SJCRH30 (cell line): ENCODE measurements around the gene RFTN1. TPM values are rescaled to one million over a fixed set of nuclear protein-coding genes. Genes with fewer than 3 reads are reported as not detected.

Source experiments
- DNase-seq, 2 experiments: peaks; one replicate each; pipeline ENCODE4 v3.0.0-alpha.2; 2015 to 2020
- H3K27ac ChIP-seq: fragments of 250-450 bp; sonication (Bioruptor Pico); 2 replicates; pipeline ENCODE4 v1.5.1; 2020; ENCODE audit warnings: mild to moderate bottlenecking, moderate library complexity
- H3K27me3 ChIP-seq: fragments of 250-450 bp; sonication (Bioruptor Pico); 2 replicates; pipeline ENCODE4 v1.5.1; 2020; ENCODE audit warnings: mild to moderate bottlenecking, moderate library complexity
- H3K36me3 ChIP-seq: fragments of 250-450 bp; sonication (Bioruptor Pico); 2 replicates; pipeline ENCODE4 v1.5.1; 2020; ENCODE audit warnings: mild to moderate bottlenecking, moderate library complexity
- H3K4me1 ChIP-seq: fragments of 250-450 bp; sonication (Bioruptor Pico); 2 replicates; pipeline ENCODE4 v1.5.1; 2020; ENCODE audit warnings: mild to moderate bottlenecking, moderate library complexity
- H3K4me3 ChIP-seq: fragments of 250-450 bp; sonication (Bioruptor Pico); 2 replicates; pipeline ENCODE4 v1.5.1; 2020; ENCODE audit warnings: mild to moderate bottlenecking, moderate library complexity
- H3K9me3 ChIP-seq: fragments of 250-450 bp; sonication (Bioruptor Pico); replicated peaks from 2 replicates; pipeline ENCODE4 v1.5.1; 2020; ENCODE audit warnings: mild to moderate bottlenecking, moderate library complexity
- total RNA-seq: library from RNA; depleted of rRNA; stranded (reverse); fragments of >200 nt; shearing (Covaris generic); gene quantifications from 2 replicates; pipeline ENCODE4 v1.2.3, GENCODE V29; 2014

The RFTN1 gene
- total RNA-seq, 1 experiment from 2014 or later = 20.1 TPM

GRCh38 chr3:16516695-16517481, 3.4 kb upstream of the RFTN1 start:
- Histone ChIP-seq H3K4me3 (no peak overlapping the region), H3K27me3 (no peaks in the 10 kb centered on the region), H3K27ac (no peak overlapping the region), H3K9me3 (no peaks in the 10 kb centered on the region), H3K4me1 (peaks cover 9% of the 10 kb centered on the region), H3K36me3 (no peaks in the 10 kb centered on the region)
- peak; percentile 47 to 71 for DNase-seq

DNA sequence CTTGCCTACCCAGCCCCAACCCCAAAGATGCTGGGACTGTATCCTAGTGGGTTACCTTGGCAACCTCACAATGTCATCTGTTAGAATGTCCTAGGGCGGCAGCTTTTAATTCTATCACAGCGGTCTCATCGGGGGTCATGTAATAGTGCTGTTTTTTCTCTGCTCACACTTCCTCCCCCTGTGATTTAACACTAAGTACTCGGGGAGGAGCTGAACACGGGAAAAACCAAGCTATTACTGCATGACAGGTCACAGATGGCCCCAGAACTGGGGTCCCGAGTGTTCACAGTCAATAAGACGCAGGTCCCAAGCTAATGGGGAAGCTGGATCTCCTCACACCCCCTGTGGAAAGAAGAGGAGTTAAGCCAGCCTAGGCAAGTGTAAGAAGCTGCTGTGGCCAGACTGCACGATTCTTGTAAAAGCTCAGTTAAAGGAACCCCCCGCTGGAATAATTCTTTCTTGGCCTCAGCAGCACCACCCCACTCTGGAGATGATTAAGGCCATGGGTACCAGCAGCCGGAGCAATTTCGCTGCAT, 2.5 kb upstream of the RFTN1 start:
- no peak for DNase-seq
- H3K27me3 ChIP-seq = no peaks in the 10 kb centered on the region
- H3K27ac ChIP-seq = no peak overlapping the region

DNA sequence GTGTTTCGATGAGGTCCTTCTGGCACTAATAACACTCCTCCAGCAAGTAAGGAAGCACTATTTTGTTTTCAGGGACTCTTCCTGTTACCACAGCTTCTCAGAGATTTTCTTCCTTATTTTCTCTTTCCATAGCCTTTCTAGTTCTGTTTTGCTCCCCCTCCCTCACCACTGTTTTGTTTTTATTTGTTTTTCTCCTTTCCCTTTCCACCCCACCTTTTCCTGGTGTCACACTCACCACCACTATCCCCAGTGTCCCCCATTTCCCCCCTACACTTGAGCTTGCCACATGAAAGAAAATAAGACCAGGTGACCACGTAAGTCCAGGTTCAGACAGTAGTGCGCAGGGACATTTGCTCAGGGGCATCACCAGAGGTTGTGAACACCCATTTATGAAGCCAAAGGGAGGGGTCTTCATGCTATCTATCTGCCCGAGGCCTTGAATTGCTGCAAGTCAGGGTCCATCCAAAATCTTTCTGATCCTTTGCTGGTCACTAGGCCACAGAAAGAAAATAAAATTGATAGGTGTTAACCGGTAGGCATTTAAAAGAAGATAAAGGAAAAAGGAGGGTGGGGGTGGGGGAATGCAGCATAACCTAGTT, 1.4 kb upstream of the RFTN1 start:
- H3K9me3 ChIP-seq = no peaks in the 10 kb centered on the region
- no peak overlapping the region for H3K4me3 ChIP-seq
- H3K36me3 ChIP-seq = no peaks in the 10 kb centered on the region
- DNase-seq = no peak
- peaks cover 25% of the 10 kb centered on the region for H3K4me1 ChIP-seq
- no peaks in the 10 kb centered on the region for H3K27me3 ChIP-seq
- no peak overlapping the region for H3K27ac ChIP-seq

More for the DNA sequence above, 2.5 kb upstream of the RFTN1 start:
- H3K9me3 ChIP-seq = no peaks in the 10 kb centered on the region
- no peak overlapping the region for H3K4me3 ChIP-seq
- peaks cover 17% of the 10 kb centered on the region for H3K4me1 ChIP-seq
- H3K36me3 ChIP-seq = no peaks in the 10 kb centered on the region

GRCh38 chr3:16514021-16514700, 662 bp upstream of the RFTN1 start:
- no peak for DNase-seq
- no peaks in the 10 kb centered on the region for H3K27me3 ChIP-seq
- H3K4me3 ChIP-seq = peak overlapping the region; percentile 93
- H3K4me1 ChIP-seq = peaks cover 25% of the 10 kb centered on the region
- no peak overlapping the region for H3K27ac ChIP-seq
- no peaks in the 10 kb centered on the region for H3K36me3 ChIP-seq
- H3K9me3 ChIP-seq = no peaks in the 10 kb centered on the region

DNA sequence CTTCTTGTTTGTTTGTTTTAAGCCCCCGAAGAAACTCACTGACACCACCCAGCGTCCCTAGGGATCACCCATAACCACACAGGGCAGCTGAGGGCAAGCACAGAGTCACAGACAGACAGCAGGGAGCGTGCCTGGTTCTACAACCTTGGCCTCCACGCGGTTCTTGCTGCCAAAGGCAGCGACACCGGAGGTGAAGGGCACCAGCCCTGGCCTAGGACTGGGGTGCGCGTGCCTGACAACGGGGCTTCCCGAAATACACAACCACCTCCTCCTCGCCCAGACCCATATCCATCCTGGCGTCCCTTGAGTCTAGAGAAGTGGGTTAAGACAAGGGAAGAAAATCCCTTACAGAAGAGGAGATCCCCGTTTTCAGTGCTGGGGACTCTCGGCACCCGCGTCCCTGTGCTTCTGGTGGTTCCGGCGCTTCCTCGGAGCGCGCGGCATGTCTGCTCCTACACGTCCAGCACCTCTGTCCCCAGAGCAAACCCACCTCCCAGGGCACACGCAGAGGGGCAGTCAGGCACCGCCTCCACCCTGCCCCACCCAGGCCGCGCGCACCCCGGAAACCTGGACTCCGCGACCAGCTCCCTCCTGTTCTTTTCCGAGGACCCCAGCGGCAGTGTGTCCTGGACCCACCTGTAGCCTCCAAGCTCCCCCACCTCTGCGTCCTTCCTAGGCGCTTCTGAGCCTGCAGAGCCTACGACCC, 911 bp downstream of the RFTN1 start:
- peak overlapping the region; percentile 93 for H3K4me3 ChIP-seq
- H3K36me3 ChIP-seq = no peaks in the 10 kb centered on the region
- DNase-seq = peak in 1 of 2 experiments; percentile 25
- no peaks in the 10 kb centered on the region for H3K27me3 ChIP-seq
- H3K27ac ChIP-seq = peak overlapping the region; percentile 63
- H3K4me1 ChIP-seq = peaks cover 25% of the 10 kb centered on the region
- H3K9me3 ChIP-seq = no peaks in the 10 kb centered on the region

DNA sequence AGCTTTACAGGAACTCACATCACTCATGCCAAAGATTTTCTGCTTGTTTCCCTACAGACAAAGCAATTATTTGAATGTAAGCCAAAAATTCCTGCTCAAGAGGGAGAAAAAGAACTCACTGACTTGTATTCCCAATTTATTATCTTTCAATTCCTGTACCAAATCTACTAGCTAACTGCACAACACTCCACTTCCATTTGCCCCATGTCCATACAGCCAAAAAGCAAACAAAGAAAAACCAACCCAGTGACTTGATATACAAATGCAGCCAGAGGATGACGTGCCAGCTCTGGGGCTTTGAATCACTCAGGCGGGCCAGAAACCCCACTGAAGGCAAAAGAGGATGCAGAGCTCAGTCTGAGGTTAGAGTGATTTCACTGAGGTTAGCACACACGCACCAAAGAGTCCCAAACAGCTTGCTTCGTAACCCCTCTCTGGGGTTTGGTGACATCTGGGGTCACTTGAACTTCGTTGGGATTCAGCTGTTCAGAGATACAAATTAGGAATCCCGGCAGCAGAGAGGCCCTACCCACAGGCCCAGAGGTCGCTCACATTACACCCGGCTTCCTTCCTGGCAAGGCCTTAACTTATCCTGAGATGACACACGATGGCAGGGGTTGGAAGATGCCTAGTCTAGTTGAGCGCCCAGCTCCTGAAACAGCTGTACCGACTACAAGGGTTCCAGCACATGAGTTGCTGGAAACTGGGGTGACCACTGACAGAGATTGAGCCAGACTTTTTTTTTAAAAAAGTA, 1.6 kb downstream of the RFTN1 start:
- H3K27me3 ChIP-seq = no peaks in the 10 kb centered on the region
- H3K27ac ChIP-seq = peak overlapping the region; percentile 63
- H3K4me3 ChIP-seq = peak overlapping the region; percentile 93
- peaks cover 22% of the 10 kb centered on the region for H3K4me1 ChIP-seq
- no peaks in the 10 kb centered on the region for H3K36me3 ChIP-seq
- DNase-seq = peak; percentile 90 to 94
- no peaks in the 10 kb centered on the region for H3K9me3 ChIP-seq

DNA sequence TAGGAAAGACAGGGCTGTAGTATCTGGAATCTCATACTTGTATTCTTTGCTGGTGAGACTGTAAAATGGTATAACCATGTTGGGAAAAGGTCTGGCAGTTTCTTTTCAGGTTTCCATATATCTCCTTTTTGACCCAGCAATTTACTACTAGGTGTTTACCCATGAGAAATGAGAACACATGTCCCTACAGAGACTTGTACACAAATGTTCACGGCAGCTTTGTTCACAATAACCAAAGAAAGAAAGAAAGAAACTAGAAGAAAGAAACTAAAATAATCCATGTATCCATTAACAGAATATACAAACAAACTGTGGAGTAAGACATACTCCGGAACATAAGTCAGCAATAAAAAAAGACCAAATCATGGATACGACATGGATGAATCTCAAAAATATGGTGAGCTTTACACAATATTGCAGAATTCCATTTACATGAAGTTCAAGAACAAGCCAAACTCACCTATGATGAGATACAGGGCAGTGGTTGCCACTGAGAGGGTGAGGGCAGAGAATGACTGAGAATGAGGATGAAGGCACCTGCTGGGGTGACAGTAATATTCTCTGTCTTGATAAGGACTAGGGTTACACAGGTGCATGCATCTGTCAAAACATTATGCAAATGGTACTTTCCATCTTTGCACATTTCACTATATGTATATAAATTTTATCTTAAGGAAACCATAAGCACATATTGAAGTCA, 2.7 kb downstream of the RFTN1 start:
- no peak overlapping the region; the same call in 1 of the 2 replicates for H3K4me3 ChIP-seq
- no peak overlapping the region for H3K27ac ChIP-seq

DNA sequence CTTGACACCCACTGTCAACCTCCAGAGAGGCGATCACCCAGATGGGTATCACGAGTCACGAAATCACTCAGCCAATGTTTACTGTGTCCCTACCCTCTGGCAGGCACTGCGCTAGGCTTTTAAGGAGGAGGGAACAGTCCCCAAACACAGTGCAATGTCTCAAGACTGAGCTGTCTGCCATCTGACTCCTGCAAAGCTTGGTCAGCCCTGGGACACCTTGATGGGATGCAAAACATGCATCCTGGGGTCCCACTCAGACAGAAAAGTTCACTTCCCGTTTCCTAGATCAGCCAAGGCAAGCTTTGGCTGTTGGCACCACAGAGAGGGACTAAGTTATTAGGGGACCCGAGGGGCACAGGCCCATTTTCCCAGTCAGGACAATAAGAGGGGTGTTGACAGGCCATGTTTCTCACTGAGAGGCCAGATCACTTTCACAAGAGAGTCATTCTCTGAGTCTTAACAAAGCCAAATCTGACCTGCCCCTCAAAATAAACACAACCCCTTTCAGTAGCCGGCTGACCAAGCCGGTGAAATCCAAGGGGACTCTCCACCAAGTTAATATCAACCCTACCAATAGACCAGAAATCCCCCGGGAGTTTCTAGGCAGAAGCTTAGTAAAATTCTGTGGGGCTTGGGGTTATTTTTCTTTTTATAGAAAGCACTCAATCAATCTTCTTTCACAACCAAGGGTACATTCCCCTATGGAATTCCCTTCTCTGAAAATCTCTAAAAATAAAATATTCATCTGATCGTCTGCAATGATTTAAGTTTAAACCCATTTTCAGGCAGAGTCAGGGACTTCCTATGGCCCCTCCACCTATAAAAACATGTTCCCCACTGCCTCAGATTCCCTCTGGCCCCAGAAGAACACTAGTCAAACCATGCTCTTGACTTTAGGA, 3.5 kb downstream of the RFTN1 start:
- no peak for DNase-seq
- peaks cover 16% of the 10 kb centered on the region for H3K4me1 ChIP-seq
- H3K27me3 ChIP-seq = no peaks in the 10 kb centered on the region
- H3K9me3 ChIP-seq = no peaks in the 10 kb centered on the region
- no peak overlapping the region for H3K4me3 ChIP-seq
- peaks cover 4% of the 10 kb centered on the region; the same call in 1 of the 2 replicates for H3K36me3 ChIP-seq
- no peak overlapping the region for H3K27ac ChIP-seq

More for the DNA sequence above, 2.7 kb downstream of the RFTN1 start:
- H3K9me3 ChIP-seq = no peaks in the 10 kb centered on the region
- H3K27me3 ChIP-seq = no peaks in the 10 kb centered on the region
- H3K36me3 ChIP-seq = no peaks in the 10 kb centered on the region
- peaks cover 16% of the 10 kb centered on the region for H3K4me1 ChIP-seq
- no peak for DNase-seq

- no peaks in the 10 kb centered on the region for H3K9me3 ChIP-seq
- DNase-seq = no peak
- peaks cover 4% of the 10 kb centered on the region; the same call in 1 of the 2 replicates for H3K36me3 ChIP-seq
- peaks cover 16% of the 10 kb centered on the region for H3K4me1 ChIP-seq
- no peaks in the 10 kb centered on the region for H3K27me3 ChIP-seq
- no peak overlapping the region for H3K4me3 ChIP-seq
- no peak overlapping the region for H3K27ac ChIP-seq
Observed at GRCh38 chr3:16508591-16508995, 4.9 kb downstream of the RFTN1 start.

DNA sequence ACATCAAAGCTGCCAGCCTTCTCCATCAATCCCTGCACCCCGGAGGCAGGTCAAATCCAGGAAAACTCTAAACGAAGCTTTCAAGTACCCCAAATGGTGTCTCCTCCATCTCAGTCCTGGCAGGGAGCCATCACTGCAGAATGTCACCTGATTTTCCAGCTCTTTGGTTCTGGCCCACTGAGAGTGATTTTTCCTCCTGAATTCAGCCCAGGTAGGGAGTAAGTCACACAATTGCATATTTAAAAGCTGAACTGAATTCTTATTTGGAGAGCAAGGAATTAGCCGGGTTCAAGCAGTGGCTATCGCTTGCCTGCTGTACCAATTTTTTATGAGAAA, 5.3 kb downstream of the RFTN1 start:
- H3K4me3 ChIP-seq = no peak overlapping the region
- peaks cover 16% of the 10 kb centered on the region for H3K4me1 ChIP-seq
- H3K27me3 ChIP-seq = no peaks in the 10 kb centered on the region
- no peak for DNase-seq
- H3K27ac ChIP-seq = no peak overlapping the region
- no peaks in the 10 kb centered on the region for H3K9me3 ChIP-seq
- peaks cover 4% of the 10 kb centered on the region; the same call in 1 of the 2 replicates for H3K36me3 ChIP-seq

- Histone ChIP-seq H3K27ac (no peak overlapping the region), H3K27me3 (no peaks in the 10 kb centered on the region), H3K4me1 (peaks cover 16% of the 10 kb centered on the region), H3K36me3 (peaks cover 4% of the 10 kb centered on the region; the same call in 1 of the 2 replicates), H3K9me3 (no peaks in the 10 kb centered on the region), H3K4me3 (no peak overlapping the region)
- DNase-seq = no peak
Observed at GRCh38 chr3:16507578-16508242, 5.8 kb downstream of the RFTN1 start.

- peaks cover 4% of the 10 kb centered on the region; the same call in 1 of the 2 replicates for H3K36me3 ChIP-seq
- no peaks in the 10 kb centered on the region for H3K27me3 ChIP-seq
- no peak overlapping the region for H3K4me3 ChIP-seq
- no peaks in the 10 kb centered on the region for H3K9me3 ChIP-seq
- peaks cover 16% of the 10 kb centered on the region for H3K4me1 ChIP-seq
- no peak overlapping the region for H3K27ac ChIP-seq
- no peak for DNase-seq
Observed at GRCh38 chr3:16506884-16507577, 6.5 kb downstream of the RFTN1 start.
